Activated CD4-positive, CD25-positive, alpha-beta regulatory T cell treated with anti-CD3 and anti-CD28 coated beads, Interleukin-2, amount 50 U/mL, for 16 hours (primary cell): Measurements from ENCODE around the gene DHH.

Experiments used
- DNase-seq: peaks from one replicate; pipeline ENCODE4 v3.0.0-alpha.2; 2020; ENCODE audit warnings: low read depth, low spot score

DHH gene

GRCh38 chr12:49109641-49110463 lies 15.3 kb upstream of the DHH start:
- DNase-seq: no peak

GRCh38 chr12:49108958-49109404 lies 14.4 kb upstream of the DHH start:
- DNase-seq: no peak

GRCh38 chr12:49105504-49106084 lies 11.0 kb upstream of the DHH start:
- no peak for DNase-seq

DNA sequence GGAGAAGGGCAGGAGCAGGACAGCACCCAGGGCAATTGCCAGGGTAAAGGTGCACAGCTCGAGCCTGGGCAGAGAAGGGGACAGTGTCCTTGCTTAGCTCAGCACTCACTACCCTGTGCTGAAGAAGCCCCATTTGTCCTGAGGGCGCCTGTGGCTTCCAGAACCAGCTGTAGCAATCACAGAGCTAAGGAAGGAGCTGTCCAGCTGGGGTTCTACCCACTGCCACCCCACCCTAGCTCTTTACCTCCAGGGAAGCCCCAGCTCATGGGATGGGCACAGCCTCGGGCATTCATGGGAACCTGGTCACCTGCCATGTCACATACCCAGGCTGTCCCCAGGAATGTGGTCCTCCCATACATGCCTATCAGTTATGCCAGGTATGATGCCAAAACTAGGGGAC lies 10.2 kb upstream of the DHH start:
- DNase-seq: no peak

DNA sequence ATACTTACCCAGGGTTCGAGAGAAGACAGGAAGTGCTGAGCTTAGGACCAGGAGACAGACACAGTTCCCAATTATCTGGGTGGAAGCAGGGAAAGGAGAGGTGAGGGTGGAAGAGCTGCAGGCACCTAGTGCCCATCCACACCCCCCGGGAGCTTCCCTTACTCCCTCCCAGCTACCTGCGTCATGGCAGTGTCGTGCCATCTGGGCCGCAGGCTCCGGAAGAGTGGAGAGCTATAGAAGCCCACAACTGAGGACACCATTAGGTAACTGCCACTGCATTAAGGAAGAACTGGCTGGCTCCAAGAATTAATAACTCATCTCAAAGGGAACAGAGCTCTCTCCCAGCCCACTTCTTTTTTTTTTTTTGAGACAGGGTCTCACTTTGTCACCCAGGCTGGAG lies 5.8 kb upstream of the DHH start:
- no peak for DNase-seq

DNA sequence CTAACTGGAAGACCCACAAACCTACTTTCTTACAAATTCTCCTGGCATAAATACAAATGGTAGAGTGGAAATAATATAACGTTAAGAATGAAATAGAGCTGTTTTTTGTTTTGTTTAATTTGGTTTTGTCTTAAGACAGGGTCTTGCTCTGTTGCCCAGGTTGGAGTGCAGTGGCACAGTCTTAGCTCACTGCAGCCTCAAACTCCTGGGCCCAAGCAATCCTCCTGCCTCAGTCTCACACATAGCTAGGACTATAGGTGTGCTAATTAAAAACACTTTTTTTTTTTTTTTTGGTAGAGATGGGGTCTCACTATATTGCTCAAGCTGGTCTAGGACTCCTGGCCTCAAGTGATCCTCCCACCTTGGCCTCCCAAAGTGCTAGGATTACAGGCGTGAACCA lies 4.1 kb upstream of the DHH start:
- no peak for DNase-seq

GRCh38 chr12:49098035-49098451 lies 3.4 kb upstream of the DHH start:
- peak; percentile 47 for DNase-seq

DNA sequence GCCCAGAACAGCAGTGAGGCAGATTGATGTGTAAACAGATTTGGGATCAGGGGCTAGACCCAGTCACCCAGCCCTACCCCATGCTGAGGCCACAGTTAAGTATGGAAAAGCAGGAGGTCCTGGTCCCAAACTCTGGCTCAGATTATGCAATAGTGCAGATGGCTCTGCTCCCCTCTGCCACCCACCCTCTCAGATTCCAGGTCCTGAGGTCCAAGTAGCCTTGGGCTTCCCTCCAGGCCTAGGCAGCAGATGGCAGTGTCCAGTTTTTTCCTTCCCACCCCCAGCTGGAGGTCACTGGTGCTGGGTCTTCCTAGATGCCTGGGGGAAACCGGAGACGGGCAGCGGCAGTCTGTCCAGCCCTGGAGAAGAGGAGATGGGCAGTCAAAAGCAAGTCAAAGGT lies 2.8 kb upstream of the DHH start:
- DNase-seq: no peak

- no peak for DNase-seq
Observed at GRCh38 chr12:49094975-49095365, 369 bp upstream of the DHH start.

GRCh38 chr12:49093792-49094159 lies 825 bp downstream of the DHH start:
- no peak for DNase-seq

- DNase-seq: no peak
Observed at GRCh38 chr12:49092816-49093406, 1.7 kb downstream of the DHH start.

- peak; percentile 28 for DNase-seq
Observed at GRCh38 chr12:49092086-49092815, 2.4 kb downstream of the DHH start.

- DNase-seq: no peak
Observed at GRCh38 chr12:49091836-49092085, 2.8 kb downstream of the DHH start.

GRCh38 chr12:49091056-49091835 lies 3.4 kb downstream of the DHH start:
- DNase-seq: no peak

DNA sequence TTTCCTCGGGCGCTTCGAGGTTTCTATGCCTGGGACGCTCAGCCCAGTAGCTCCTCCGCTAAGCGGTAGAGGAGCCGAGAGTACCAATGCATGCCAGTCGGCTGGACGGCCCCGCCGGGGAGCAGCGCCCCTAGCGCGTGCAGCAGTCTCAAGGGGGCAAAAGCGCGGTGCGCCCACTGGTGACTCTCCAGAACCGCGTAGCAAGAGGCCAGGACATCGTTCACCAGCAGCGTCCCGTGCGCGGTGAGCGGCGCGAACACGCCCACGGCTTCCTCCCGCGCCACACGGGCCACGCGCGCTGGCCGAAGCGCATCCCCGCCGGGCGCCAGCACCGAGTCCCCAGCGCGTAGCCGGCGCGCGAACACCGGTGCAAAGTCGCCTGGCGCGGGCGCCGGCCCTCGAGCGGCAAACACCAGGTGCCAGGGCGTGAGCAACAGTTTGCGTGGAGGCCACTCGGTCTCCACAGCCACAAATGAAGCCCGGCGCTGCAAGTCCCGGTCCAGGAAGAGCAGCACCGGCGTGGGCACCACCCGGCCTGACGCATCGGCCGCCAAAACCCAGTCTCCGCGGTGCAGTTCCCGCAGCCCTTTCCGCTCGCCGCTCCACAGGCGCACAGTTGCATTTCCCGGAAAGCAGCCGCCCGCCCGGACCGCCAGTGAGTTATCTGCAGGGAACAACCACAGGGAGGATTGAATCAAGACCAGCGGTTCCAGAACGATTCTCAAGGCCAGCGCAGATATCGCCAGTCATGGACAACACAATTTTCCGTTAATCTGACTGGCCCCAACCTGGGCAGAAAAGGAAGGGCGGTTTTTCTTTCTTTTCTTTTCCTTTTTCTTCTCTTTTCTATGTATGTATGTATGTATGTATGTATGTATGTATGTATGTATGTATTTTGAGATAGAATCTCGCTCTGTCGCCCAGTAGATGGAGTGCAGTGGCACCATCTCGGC lies 4.5 kb downstream of the DHH start:
- no peak for DNase-seq

DNA sequence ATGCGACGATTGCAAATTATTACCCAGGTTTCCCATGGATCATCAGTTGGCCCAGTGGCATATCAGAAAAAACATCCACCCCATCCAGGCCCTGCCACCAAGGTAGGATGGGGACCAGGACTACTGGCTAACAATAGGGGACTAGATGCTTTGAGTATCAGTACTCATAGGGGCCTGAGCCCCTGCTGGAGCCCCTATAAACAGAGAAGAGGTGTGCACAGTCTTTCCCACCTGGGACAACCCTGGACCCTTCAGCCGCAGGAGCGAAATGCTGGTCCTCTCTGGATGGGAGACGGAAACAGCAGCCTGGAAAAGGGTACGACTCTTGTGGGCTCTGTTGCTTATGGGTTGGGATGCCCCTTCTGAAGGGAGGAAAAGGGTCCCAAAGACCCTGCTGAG lies 5.7 kb downstream of the DHH start:
- no peak for DNase-seq

GRCh38 chr12:49088150-49088931 lies 6.3 kb downstream of the DHH start:
- peak; percentile 53 for DNase-seq

GRCh38 chr12:49086116-49086515 lies 8.5 kb downstream of the DHH start:
- no peak for DNase-seq

DNA sequence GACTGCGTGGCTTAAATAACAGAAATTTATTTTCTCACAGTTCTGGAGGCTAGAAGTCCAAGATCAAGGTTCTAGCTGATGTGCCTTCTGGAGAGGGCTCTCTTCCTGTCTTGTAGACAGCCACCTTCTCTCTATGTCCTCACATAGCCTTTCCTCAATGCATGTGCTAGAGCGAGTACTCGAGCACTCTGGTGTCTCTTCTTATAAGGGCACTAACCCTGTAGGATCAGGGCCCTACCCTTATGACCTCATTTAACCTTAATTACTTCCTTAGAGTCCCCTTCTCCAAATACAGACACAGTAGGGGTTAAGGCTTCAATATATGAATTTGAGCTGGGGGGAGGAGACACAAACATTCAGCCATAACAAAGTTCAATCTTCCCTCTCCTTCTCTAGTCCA lies 10.2 kb downstream of the DHH start:
- no peak for DNase-seq

DNA sequence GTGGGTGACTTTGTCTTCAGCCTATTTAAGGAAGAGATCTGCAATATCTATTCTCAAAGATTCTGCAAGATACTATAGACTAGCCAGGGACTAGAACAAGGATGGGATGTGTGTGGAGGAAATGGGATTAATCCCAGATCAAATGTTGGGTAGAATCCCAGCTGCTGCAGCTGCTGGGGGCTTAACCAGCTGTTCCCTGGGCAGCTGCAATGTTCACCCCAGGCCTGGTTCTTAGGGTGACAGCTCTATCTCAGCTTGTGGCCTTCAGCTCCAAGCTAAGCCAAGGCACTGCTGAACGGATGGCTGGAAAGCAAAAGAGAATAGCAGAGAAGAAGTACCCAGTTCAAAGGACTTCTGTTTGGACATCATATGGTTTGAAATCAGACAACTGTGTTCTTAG lies 14.8 kb downstream of the DHH start:
- DNase-seq: no peak
